ENCODE data around the gene FREM1. TPM values are rescaled to one million over a fixed set of nuclear protein-coding genes. Genes with fewer than 3 reads are reported as not detected.

FREM1 gene
- total RNA-seq, 4 donors from 2014 or later, result 2.2 to 12.7 (median 5.7) TPM

Small RNAs within 50 kb of the gene (small RNA-seq; reads per million reads assigned to genes)
- 0 reads per million in 4 donors for gene RNU6-1260P

Other genes with a start within 250 kb of the FREM1 start
- gene ZDHHC21, start 217.0 kb downstream of the FREM1 start, total RNA-seq, result 10 to 100 TPM; 15.9 to 24.7 (median 21.4) TPM
- under 1 TPM in 1 of 4 donors, not detected in 3; 0.48 TPM for gene CER1, start 187.7 kb downstream of the FREM1 start, total RNA-seq